Measurements from ENCODE around the gene ABCB9. TPM values are rescaled to one million over a fixed set of nuclear protein-coding genes. Genes with fewer than 3 reads are reported as not detected.
"Not testable (repeated sequence)": the region's sequence is repeated elsewhere in the genome, so short reads cannot be mapped to it uniquely, and the experiment has no call there.

The ABCB9 gene
- polyA plus RNA-seq, 1 donor from 2014 or later, result 19.7 TPM

DNA sequence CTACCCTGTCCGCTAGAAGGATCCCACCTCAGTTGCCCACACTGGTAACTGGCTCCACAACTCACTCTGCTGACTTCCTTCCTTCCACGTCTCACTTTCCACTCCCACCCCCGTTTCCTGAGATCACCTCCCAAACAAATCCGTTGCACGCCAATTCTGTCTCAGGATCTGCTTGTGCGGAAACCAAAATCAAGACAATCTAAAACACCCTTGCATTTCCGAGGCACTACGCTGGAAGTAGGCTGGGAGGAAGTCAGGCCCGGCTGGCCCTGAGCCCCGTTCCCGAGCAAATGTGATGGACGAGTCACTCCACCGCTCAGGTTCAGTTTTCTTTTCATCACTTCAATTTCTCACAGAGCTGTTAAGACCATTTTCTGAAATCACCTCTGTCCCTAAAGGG is 23.1 kb downstream of the ABCB9 start:
- no peaks in the 10 kb centered on the region for H4K20me1 ChIP-seq (ENCODE audit: insufficient read depth)
- H2AFZ ChIP-seq (ENCODE audit: low read depth, low read length), result no peak overlapping the region
- H3K36me3 ChIP-seq (ENCODE audit: insufficient read depth, low read length), result no peaks in the 10 kb centered on the region
- H3K9ac ChIP-seq (ENCODE audit: low read length), result no peak overlapping the region
- H3K4me3 ChIP-seq (ENCODE audit: low read length), result no peak overlapping the region
- TF ChIP-seq EP300 (conservative IDR thresholded peaks at IDR 0.05; ENCODE audit: poor library complexity, severe bottlenecking) (no peak), TAF1 (IDR thresholded peaks at IDR 0.05; ENCODE audit: low read depth) (no peak), EZH2 (IDR thresholded peaks at IDR 0.05; ENCODE audit: borderline replicate concordance, insufficient read depth, low read length, poor library complexity, severe bottlenecking) (no peak), SMC3 (conservative IDR thresholded peaks at IDR 0.05; ENCODE audit: poor library complexity) (no peak), MXI1 (conservative IDR thresholded peaks at IDR 0.05; ENCODE audit: poor library complexity, severe bottlenecking) (no peak), POLR2AphosphoS5 (IDR thresholded peaks at IDR 0.05) (no peak), RAD21 (conservative IDR thresholded peaks at IDR 0.05) (no peak)
- TF ChIP-seq, protein P1, sequence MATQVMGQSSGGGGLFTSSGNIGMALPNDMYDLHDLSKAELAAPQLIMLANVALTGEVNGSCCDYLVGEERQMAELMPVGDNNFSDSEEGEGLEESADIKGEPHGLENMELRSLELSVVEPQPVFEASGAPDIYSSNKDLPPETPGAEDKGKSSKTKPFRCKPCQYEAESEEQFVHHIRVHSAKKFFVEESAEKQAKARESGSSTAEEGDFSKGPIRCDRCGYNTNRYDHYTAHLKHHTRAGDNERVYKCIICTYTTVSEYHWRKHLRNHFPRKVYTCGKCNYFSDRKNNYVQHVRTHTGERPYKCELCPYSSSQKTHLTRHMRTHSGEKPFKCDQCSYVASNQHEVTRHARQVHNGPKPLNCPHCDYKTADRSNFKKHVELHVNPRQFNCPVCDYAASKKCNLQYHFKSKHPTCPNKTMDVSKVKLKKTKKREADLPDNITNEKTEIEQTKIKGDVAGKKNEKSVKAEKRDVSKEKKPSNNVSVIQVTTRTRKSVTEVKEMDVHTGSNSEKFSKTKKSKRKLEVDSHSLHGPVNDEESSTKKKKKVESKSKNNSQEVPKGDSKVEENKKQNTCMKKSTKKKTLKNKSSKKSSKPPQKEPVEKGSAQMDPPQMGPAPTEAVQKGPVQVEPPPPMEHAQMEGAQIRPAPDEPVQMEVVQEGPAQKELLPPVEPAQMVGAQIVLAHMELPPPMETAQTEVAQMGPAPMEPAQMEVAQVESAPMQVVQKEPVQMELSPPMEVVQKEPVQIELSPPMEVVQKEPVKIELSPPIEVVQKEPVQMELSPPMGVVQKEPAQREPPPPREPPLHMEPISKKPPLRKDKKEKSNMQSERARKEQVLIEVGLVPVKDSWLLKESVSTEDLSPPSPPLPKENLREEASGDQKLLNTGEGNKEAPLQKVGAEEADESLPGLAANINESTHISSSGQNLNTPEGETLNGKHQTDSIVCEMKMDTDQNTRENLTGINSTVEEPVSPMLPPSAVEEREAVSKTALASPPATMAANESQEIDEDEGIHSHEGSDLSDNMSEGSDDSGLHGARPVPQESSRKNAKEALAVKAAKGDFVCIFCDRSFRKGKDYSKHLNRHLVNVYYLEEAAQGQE (IDR thresholded peaks at IDR 0.05; ENCODE audit: borderline replicate concordance), result no peak
- TF ChIP-seq, protein P2, sequence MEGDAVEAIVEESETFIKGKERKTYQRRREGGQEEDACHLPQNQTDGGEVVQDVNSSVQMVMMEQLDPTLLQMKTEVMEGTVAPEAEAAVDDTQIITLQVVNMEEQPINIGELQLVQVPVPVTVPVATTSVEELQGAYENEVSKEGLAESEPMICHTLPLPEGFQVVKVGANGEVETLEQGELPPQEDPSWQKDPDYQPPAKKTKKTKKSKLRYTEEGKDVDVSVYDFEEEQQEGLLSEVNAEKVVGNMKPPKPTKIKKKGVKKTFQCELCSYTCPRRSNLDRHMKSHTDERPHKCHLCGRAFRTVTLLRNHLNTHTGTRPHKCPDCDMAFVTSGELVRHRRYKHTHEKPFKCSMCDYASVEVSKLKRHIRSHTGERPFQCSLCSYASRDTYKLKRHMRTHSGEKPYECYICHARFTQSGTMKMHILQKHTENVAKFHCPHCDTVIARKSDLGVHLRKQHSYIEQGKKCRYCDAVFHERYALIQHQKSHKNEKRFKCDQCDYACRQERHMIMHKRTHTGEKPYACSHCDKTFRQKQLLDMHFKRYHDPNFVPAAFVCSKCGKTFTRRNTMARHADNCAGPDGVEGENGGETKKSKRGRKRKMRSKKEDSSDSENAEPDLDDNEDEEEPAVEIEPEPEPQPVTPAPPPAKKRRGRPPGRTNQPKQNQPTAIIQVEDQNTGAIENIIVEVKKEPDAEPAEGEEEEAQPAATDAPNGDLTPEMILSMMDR (IDR thresholded peaks at IDR 0.05; ENCODE audit: poor library complexity, severe bottlenecking), result no peak
- no peaks in the 10 kb centered on the region for H3K79me2 ChIP-seq (replicated peaks; ENCODE audit: insufficient read depth, low read length)
- no peak overlapping the region for H3K4me2 ChIP-seq (ENCODE audit: low read length)
- H3K9me3 ChIP-seq (ENCODE audit: low read length), result no peaks in the 10 kb centered on the region
- H3K27me3 ChIP-seq (ENCODE audit: insufficient read depth, low read depth, low read length), result no peaks in the 10 kb centered on the region
- no peaks in the 10 kb centered on the region for H3F3A ChIP-seq (ENCODE audit: insufficient read depth, low read length, poor library complexity, severe bottlenecking)
- no peak overlapping the region for H3K27ac ChIP-seq (ENCODE audit: low read length)
- H3K9me2 ChIP-seq (ENCODE audit: insufficient read depth, low read length), result no peaks in the 10 kb centered on the region

DNA sequence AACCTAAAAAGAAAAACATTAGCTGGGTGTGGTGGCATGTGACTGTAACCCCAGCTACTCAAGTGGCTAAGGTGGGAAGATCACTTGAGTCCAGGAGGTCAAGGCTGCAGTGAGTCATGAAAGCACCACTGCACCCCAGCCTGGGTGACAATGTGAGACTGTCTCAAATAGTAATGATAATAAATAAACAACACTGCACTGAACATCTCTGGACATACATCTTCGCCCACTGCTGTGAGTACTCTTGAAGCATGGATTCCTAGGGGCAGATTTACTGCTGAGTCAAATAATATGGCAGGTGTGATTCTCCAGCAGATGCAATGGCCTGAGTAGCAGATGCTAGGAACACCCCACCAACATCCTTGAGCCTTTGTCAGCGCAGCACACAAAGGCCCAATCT is 23.6 kb downstream of the ABCB9 start:
- Histone ChIP-seq H3K9me3 (ENCODE audit: low read length) (no peaks in the 10 kb centered on the region), H3F3A (ENCODE audit: insufficient read depth, low read length, poor library complexity, severe bottlenecking) (no peaks in the 10 kb centered on the region), H3K4me3 (ENCODE audit: low read length) (no peak overlapping the region), H3K27ac (ENCODE audit: low read length) (no peak overlapping the region), H3K27me3 (ENCODE audit: insufficient read depth, low read depth, low read length) (no peaks in the 10 kb centered on the region), H3K9me2 (ENCODE audit: insufficient read depth, low read length) (no peaks in the 10 kb centered on the region), H4K20me1 (ENCODE audit: insufficient read depth) (no peaks in the 10 kb centered on the region), H3K9ac (ENCODE audit: low read length) (no peak overlapping the region), H2AFZ (ENCODE audit: low read depth, low read length) (no peak overlapping the region), H3K4me2 (ENCODE audit: low read length) (no peak overlapping the region), H3K79me2 (replicated peaks; ENCODE audit: insufficient read depth, low read length) (no peaks in the 10 kb centered on the region), H3K36me3 (ENCODE audit: insufficient read depth, low read length) (no peaks in the 10 kb centered on the region)
- TF ChIP-seq, protein P1 (IDR thresholded peaks at IDR 0.05; ENCODE audit: borderline replicate concordance), result no peak
- TF ChIP-seq SMC3 (conservative IDR thresholded peaks at IDR 0.05; ENCODE audit: poor library complexity) (no peak), TAF1 (IDR thresholded peaks at IDR 0.05; ENCODE audit: low read depth) (no peak), EZH2 (IDR thresholded peaks at IDR 0.05; ENCODE audit: borderline replicate concordance, insufficient read depth, low read length, poor library complexity, severe bottlenecking) (no peak), MXI1 (conservative IDR thresholded peaks at IDR 0.05; ENCODE audit: poor library complexity, severe bottlenecking) (no peak), EP300 (conservative IDR thresholded peaks at IDR 0.05; ENCODE audit: poor library complexity, severe bottlenecking) (no peak), POLR2AphosphoS5 (IDR thresholded peaks at IDR 0.05) (no peak), RAD21 (conservative IDR thresholded peaks at IDR 0.05) (no peak)
- TF ChIP-seq, protein P2 (IDR thresholded peaks at IDR 0.05; ENCODE audit: poor library complexity, severe bottlenecking), result no peak

DNA sequence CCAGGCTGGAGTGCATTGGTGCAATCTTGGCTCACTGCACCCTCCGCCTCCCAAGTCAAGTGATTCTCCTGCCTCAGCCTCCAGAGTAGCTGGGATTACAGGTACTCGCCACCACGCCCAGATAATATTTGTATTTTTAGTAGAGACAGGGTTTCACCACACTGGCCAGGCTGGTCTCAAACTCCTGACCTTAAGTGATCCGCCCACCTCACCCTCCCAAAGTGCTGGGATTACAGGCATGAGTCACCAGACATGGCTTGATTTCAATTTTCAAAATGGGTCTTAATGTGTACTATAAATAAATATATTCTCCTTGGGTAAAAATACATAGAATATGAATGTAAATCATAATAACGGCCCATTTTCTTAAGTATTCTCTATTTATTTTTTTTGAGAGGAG is 24.9 kb downstream of the ABCB9 start:
- H3K9ac ChIP-seq (ENCODE audit: low read length); H3K79me2 ChIP-seq (replicated peaks; ENCODE audit: insufficient read depth, low read length); H3F3A ChIP-seq (ENCODE audit: insufficient read depth, low read length, poor library complexity, severe bottlenecking); H4K20me1 ChIP-seq (ENCODE audit: insufficient read depth); H3K9me2 ChIP-seq (ENCODE audit: insufficient read depth, low read length); H2AFZ ChIP-seq (ENCODE audit: low read depth, low read length); H3K27me3 ChIP-seq (ENCODE audit: insufficient read depth, low read depth, low read length); H3K4me3 ChIP-seq (ENCODE audit: low read length); H3K4me2 ChIP-seq (ENCODE audit: low read length); H3K27ac ChIP-seq (ENCODE audit: low read length); H3K36me3 ChIP-seq (ENCODE audit: insufficient read depth, low read length); H3K9me3 ChIP-seq (ENCODE audit: low read length): not testable (repeated sequence)
